Measurements from ENCODE around the gene PARD3.
"Not testable (repeated sequence)": the region's sequence is repeated elsewhere in the genome, so short reads cannot be mapped to it uniquely, and the experiment has no call there.

Gene PARD3

GRCh38 chr10:34762603-34763299, 52.3 kb downstream of the PARD3 start:
- no peak for DNase-seq

GRCh38 chr10:34762156-34762555, 52.9 kb downstream of the PARD3 start:
- no peak for DNase-seq

- no peak for DNase-seq
Measured at GRCh38 chr10:34761453-34761852, 53.6 kb downstream of the PARD3 start.

GRCh38 chr10:34760606-34761005, 54.5 kb downstream of the PARD3 start:
- no peak for DNase-seq

DNA sequence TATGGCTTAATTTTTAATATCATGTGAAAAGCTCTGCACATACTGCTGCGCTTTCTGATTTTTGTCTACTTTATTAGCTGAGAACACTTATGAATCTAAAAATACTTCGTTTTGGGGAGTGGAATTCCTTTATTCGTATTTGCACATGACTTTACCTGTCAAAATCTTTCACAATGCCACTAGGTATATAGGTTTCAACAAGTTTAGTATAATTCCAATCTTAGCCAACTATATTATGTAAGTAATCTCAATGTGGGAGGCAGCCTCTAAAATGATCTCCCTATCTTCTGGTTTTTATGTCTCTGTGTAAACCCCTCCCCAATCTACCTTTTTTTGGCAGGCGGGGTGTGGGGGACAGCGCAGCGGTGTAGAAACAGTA, 55.3 kb downstream of the PARD3 start:
- DNase-seq = no peak

DNA sequence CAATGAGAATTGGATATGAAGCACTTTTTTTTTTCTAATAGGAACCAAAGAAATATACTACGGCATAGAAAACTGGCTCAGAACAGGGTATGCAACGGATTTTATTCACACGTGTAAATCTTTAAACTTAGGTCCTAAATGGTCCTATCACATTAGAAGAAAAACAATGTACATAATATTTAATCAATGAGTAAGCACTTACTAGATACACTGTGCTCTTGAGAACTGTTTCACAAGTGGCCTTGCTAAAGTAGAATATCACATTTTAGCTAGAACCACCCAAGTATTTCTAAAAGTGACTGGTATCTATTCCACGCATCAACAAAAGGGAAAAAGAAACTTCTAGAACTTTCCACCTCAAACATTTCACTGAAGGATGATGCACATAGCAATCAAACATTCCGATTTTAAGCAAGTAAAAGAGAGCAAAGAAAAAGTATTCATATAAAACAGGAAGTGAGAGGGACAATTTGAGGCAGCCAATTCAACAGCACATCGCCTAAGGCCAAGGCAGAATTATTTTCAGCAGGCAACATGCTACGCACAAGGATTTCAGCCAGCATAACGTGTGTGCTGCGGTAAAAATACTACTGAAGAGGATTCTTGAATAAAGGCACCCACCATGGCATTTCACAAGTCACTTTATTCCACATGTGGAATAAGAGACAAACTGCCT, 55.8 kb downstream of the PARD3 start:
- no peak for DNase-seq

DNA sequence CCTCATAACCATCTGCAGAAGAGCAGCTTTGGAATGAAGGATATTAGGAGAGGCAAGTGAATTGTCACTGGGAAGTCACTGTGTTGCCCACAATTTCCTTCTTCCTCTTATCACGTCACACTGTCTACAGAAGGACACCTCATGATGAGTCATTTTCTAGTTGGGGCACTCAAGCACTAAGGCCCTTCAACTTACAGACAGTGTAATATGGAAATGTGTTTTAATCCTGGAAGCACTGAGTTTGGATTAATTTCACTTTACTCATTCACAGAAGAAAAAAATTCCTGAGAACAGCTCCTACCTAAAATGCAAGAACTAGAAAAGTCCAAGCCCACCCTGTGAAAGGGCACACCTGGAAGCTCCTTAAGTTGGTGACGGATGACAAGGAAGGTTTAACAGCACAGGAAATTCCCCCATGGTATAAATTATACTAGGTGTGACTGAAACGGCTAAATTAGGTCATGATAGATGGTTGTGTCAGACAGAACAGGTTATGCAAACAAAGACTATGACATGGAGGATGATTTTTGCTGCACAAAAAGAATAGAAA, 56.6 kb downstream of the PARD3 start:
- no peak for DNase-seq

DNA sequence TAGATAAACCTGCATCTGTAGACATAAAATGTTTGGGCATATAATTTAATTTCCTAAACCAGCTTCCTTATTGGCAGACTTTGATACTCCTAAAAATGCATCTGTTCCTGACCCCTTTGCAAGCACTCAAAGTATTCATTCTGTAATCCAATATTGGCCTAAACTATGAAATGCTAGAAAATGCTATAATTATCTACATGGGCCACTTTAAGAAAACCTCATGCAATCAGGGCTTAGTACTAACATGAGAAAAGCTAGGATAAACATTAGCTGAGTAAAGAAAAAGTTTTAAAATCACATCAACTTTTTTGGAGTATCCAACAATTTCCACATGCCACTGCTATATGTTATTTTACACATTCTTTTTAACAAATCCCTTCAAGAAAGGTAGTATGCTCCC, 57.2 kb downstream of the PARD3 start:
- DNase-seq = no peak

DNA sequence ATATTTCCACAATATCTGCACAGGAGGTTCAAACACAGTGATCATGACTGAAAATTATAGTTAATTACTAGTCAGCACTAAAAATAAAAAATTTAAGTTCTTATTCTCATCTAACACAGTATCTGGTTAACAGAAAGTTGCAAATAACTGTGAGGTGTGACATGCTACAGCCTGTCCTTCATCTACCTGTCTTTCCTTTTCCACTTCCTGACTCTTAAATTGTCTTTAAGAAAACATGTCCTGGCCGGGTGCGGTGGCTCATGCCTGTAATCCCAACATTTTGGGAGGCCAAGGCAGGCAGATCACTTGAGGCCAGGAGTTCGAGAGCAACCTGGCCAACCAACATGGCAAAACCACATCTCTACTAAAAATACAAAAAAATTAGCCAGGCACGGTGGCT, 57.9 kb downstream of the PARD3 start:
- DNase-seq = not testable (repeated sequence)

- DNase-seq = no peak
Measured at GRCh38 chr10:34756584-34756983, 58.5 kb downstream of the PARD3 start.

GRCh38 chr10:34753014-34753757, 61.9 kb downstream of the PARD3 start:
- DNase-seq = no peak

DNA sequence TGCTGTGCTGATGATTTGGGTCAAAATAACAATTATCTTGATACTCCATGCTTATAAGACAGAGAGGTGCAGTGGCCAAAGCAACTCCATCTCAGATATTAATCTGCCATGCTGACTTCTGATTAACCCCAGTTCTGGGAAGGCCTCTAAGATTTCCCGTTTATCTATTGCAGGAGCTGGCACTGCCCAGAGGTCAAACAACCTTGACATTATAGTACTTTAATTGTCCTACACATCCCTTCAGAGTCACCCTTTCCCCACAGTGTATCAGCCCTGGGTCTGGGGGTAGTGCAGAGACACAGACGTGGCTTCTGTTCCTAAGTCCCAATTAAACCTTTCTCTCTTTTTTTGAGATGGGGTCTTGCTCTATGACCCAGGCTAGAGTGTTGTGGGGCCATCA, 63.8 kb downstream of the PARD3 start:
- DNase-seq = no peak

- DNase-seq = not testable (repeated sequence)
Measured at GRCh38 chr10:34750795-34751194, 64.3 kb downstream of the PARD3 start.

- DNase-seq = no peak
Measured at GRCh38 chr10:34748767-34749166, 66.3 kb downstream of the PARD3 start.

GRCh38 chr10:34748357-34748756, 66.7 kb downstream of the PARD3 start:
- no peak for DNase-seq

DNA sequence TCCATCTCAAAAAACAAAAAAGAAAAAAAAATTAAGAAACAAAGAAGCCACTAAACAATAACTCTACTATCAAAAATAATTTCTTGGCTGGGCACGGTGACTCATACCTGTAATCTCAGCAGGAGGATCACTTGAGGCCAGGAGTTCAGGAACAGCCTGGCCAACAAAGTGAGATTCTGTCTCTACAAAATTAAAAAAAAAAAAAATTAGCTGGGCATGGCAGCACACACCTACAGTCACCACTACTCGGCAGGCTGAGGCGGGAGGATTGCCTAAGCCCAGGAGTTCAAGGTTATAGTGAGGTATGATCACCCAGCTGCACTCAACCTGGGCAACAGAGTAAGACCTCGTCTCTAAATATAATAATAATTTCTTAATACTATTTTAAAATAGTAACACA, 69.0 kb downstream of the PARD3 start:
- DNase-seq = no peak

GRCh38 chr10:34745244-34745643, 69.9 kb downstream of the PARD3 start:
- DNase-seq = no peak

- no peak for DNase-seq
Measured at GRCh38 chr10:34744590-34744989, 70.5 kb downstream of the PARD3 start.

- no peak for DNase-seq
Measured at GRCh38 chr10:34743814-34744213, 71.3 kb downstream of the PARD3 start.

- DNase-seq = no peak
Measured at GRCh38 chr10:34742456-34742855, 72.6 kb downstream of the PARD3 start.

- DNase-seq = not testable (repeated sequence)
Measured at GRCh38 chr10:34741087-34741486, 74.0 kb downstream of the PARD3 start.

GRCh38 chr10:34740321-34740720, 74.8 kb downstream of the PARD3 start:
- DNase-seq = no peak

DNA sequence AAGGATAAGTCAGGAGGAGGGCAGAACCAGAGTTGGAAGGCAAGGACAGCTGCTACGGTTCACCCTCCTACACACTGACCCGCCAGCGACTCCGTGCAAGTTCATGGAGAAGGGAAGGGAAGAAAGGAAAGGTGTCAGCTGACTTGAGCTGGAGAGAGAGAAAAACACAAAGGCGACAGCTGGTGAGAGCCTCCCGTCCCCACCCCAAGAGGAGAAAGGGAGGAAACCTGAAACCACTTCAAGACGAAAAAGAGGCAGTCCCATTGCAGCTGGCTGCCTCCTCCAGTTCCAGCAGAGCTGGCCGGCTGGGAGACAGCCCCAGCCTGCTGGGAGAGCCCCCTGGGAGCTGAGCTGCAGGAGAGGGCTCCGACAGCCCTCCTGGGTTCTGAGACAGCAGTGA, 75.2 kb downstream of the PARD3 start:
- DNase-seq = no peak

DNA sequence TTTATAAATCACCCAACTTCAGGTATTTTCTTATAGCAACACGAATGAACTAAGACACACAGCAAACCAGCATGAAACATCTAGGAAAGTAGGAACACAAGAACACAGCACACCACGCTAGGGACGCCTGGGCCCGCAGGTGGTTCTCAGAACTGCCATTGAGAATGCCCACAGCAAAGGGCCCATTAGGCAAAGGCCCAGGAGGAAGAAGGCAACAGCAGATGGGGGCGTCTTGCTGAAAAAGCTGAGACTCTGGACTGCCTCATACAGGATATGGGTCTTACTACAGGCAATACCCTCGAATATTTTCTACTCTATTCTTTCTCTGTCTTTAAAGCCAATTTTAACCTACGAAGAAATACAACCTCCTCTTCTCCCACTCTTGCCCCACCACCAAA, 77.3 kb downstream of the PARD3 start:
- DNase-seq = no peak
